NCI-H2227 treated with DMSO at 0.1 percent for 48 hours (cell line): ENCODE results near the gene ZBTB42.

Source experiments
- DNase-seq: peaks from one replicate; lab custom pipeline; 2025; lab: John Stamatoyannopoulos, UW

ZBTB42 gene

GRCh38 chr14:104843442-104844305 lies 42.8 kb downstream of the ZBTB42 start:
- no peak for DNase-seq

GRCh38 chr14:104844306-104845032 lies 43.6 kb downstream of the ZBTB42 start:
- DNase-seq = no peak

GRCh38 chr14:104845033-104845666 lies 44.2 kb downstream of the ZBTB42 start:
- DNase-seq = no peak

- DNase-seq = no peak
Observed at GRCh38 chr14:104845834-104846441, 45.0 kb downstream of the ZBTB42 start.

GRCh38 chr14:104852280-104852663 lies 51.4 kb downstream of the ZBTB42 start:
- DNase-seq = no peak
